Stimulated activated naive B cell treated with anti-CD40 and anti-IgM and Interleukin-4, amounts not matched to agents 10 μg/mL and 1 μg/mL and 100 μg/mL, for 72 hours (primary cell): ENCODE measurements around the gene NTN1.

Experiments
- ATAC-seq, 2 donors: fragments of 150-1000 bp; cut with Tn5 transposase; replicated peaks; 2 replicates each; pipeline ENCODE4 v1.10.0; 2021; ENCODE audit warnings: moderate library complexity in 1 of 2
- DNase-seq: peaks from one replicate; pipeline ENCODE4 v3.0.0; 2021
- H3K27ac Mint-ChIP-seq: one replicate; pipeline ENCODE4 v1.8.0; 2022; ENCODE audit warnings: mild to moderate bottlenecking, mixed read lengths
- H3K27me3 Mint-ChIP-seq, 2 donors: one replicate each; pipeline ENCODE4 v1.8.0; 2022; ENCODE audit warnings: mixed read lengths in 2 of 2
- H3K36me3 Mint-ChIP-seq, 2 donors: one replicate each; pipeline ENCODE4 v1.8.0; 2022; ENCODE audit warnings: mixed read lengths in 2 of 2, mild to moderate bottlenecking in 1 of 2
- H3K4me1 Mint-ChIP-seq, 2 donors: one replicate each; pipeline ENCODE4 v1.8.0; 2022; ENCODE audit warnings: mixed read lengths in 2 of 2, mild to moderate bottlenecking in 1 of 2
- H3K4me3 Mint-ChIP-seq, 2 donors: one replicate each; pipeline ENCODE4 v1.8.0; 2022; ENCODE audit warnings: mild to moderate bottlenecking in 2 of 2, mixed read lengths in 2 of 2, moderate library complexity in 1 of 2
- H3K9me3 Mint-ChIP-seq, 2 donors: one replicate each; pipeline ENCODE4 v1.8.0; 2022; ENCODE audit warnings: mixed read lengths in 2 of 2, mild to moderate bottlenecking in 1 of 2

NTN1 gene

GRCh38 chr17:8997994-8998628 is 23.2 kb upstream of the NTN1 start:
- peak; percentile 60 to 72 for ATAC-seq
- peak; percentile 71 for DNase-seq
- Mint-ChIP-seq H3K27me3 (peaks cover 13 to 25% of the 10 kb centered on the region in 2 donors), H3K4me3 (no peak overlapping the region), H3K9me3 (peaks cover 0 to 2% of the 10 kb centered on the region in 2 donors), H3K36me3 (no peaks in the 10 kb centered on the region), H3K27ac (no peak overlapping the region), H3K4me1 (peaks cover 21 to 32% of the 10 kb centered on the region in 2 donors)

GRCh38 chr17:9001559-9001958 is 19.8 kb upstream of the NTN1 start:
- Mint-ChIP-seq H3K27me3 (peaks cover 32 to 55% of the 10 kb centered on the region in 2 donors), H3K27ac (peak overlapping the region; percentile 1), H3K4me1 (peaks cover 18 to 37% of the 10 kb centered on the region in 2 donors), H3K9me3 (no peaks in the 10 kb centered on the region), H3K36me3 (peaks cover 2 to 6% of the 10 kb centered on the region in 2 donors), H3K4me3 (peak overlapping the region; percentile 11 to 51)
- peak; percentile 58 to 59 for ATAC-seq
- DNase-seq = no peak

GRCh38 chr17:9002227-9002605 is 19.1 kb upstream of the NTN1 start:
- Mint-ChIP-seq H3K27me3 (peaks cover 36 to 62% of the 10 kb centered on the region in 2 donors), H3K4me3 (peak overlapping the region; percentile 71 to 72), H3K36me3 (peaks cover 2 to 6% of the 10 kb centered on the region in 2 donors), H3K9me3 (no peaks in the 10 kb centered on the region), H3K27ac (peak overlapping the region; percentile 86), H3K4me1 (peaks cover 18 to 37% of the 10 kb centered on the region in 2 donors)
- no peak for DNase-seq
- no peak for ATAC-seq

GRCh38 chr17:9002606-9003354 is 18.5 kb upstream of the NTN1 start:
- peaks cover 18 to 37% of the 10 kb centered on the region in 2 donors for H3K4me1 Mint-ChIP-seq
- peaks cover 2 to 6% of the 10 kb centered on the region in 2 donors for H3K36me3 Mint-ChIP-seq
- DNase-seq (no peak), ATAC-seq (peak; percentile 64 to 72)
- H3K27me3 Mint-ChIP-seq = peaks cover 42 to 67% of the 10 kb centered on the region in 2 donors
- no peaks in the 10 kb centered on the region for H3K9me3 Mint-ChIP-seq
- H3K27ac Mint-ChIP-seq = peak overlapping the region; percentile 86
- peak overlapping the region; percentile 71 to 72 for H3K4me3 Mint-ChIP-seq

- no peak overlapping the region for H3K27ac Mint-ChIP-seq
- peak overlapping the region; percentile 69 to 80 for H3K4me3 Mint-ChIP-seq
- H3K4me1 Mint-ChIP-seq = peaks cover 18 to 37% of the 10 kb centered on the region in 2 donors
- peaks cover 2 to 6% of the 10 kb centered on the region in 2 donors for H3K36me3 Mint-ChIP-seq
- DNase-seq (no peak), ATAC-seq (peak; percentile 14 to 16)
- no peaks in the 10 kb centered on the region for H3K9me3 Mint-ChIP-seq
- H3K27me3 Mint-ChIP-seq = peaks cover 44 to 74% of the 10 kb centered on the region in 2 donors
These were observed 17.8 kb upstream of the NTN1 start for GRCh38 chr17:9003355-9004131.

GRCh38 chr17:9004132-9004960 is 17.0 kb upstream of the NTN1 start:
- DNase-seq (no peak), ATAC-seq (no peak)
- Mint-ChIP-seq H3K36me3 (peaks cover 2 to 6% of the 10 kb centered on the region in 2 donors), H3K27ac (no peak overlapping the region), H3K4me3 (peak overlapping the region; percentile 69 to 80), H3K9me3 (no peaks in the 10 kb centered on the region), H3K4me1 (peaks cover 18 to 37% of the 10 kb centered on the region in 2 donors), H3K27me3 (peaks cover 51 to 82% of the 10 kb centered on the region in 2 donors)

- Mint-ChIP-seq H3K4me3 (peak overlapping the region in 1 of 2 donors; percentile 53), H3K9me3 (no peaks in the 10 kb centered on the region), H3K27ac (no peak overlapping the region), H3K4me1 (peaks cover 18 to 37% of the 10 kb centered on the region in 2 donors), H3K27me3 (peaks cover 57 to 88% of the 10 kb centered on the region in 2 donors), H3K36me3 (peaks cover 2 to 6% of the 10 kb centered on the region in 2 donors)
- no peak for DNase-seq
- ATAC-seq = no peak
These were observed 16.4 kb upstream of the NTN1 start for GRCh38 chr17:9004961-9005285.

GRCh38 chr17:9006175-9006767 is 15.0 kb upstream of the NTN1 start:
- Mint-ChIP-seq H3K4me1 (peaks cover 18 to 33% of the 10 kb centered on the region in 2 donors), H3K36me3 (peaks cover 2 to 6% of the 10 kb centered on the region in 2 donors), H3K27ac (no peak overlapping the region), H3K27me3 (peaks cover 65 to 93% of the 10 kb centered on the region in 2 donors), H3K4me3 (no peak overlapping the region), H3K9me3 (no peaks in the 10 kb centered on the region)
- DNase-seq = no peak
- no peak for ATAC-seq

GRCh38 chr17:9007052-9007714 is 14.1 kb upstream of the NTN1 start:
- H3K27ac Mint-ChIP-seq = no peak overlapping the region
- DNase-seq = no peak
- no peaks in the 10 kb centered on the region for H3K9me3 Mint-ChIP-seq
- peaks cover 61 to 90% of the 10 kb centered on the region in 2 donors for H3K27me3 Mint-ChIP-seq
- H3K4me1 Mint-ChIP-seq = peaks cover 11 to 24% of the 10 kb centered on the region in 2 donors
- no peak for ATAC-seq
- peaks cover 2 to 6% of the 10 kb centered on the region in 2 donors for H3K36me3 Mint-ChIP-seq
- H3K4me3 Mint-ChIP-seq = no peak overlapping the region

- DNase-seq = no peak
- Mint-ChIP-seq H3K4me1 (peaks cover 2 to 12% of the 10 kb centered on the region in 2 donors), H3K9me3 (no peaks in the 10 kb centered on the region), H3K27ac (no peak overlapping the region), H3K27me3 (peaks cover 66 to 96% of the 10 kb centered on the region in 2 donors), H3K4me3 (no peak overlapping the region), H3K36me3 (peaks cover 2 to 6% of the 10 kb centered on the region in 2 donors)
- no peak for ATAC-seq
These were observed 12.2 kb upstream of the NTN1 start for GRCh38 chr17:9009096-9009495.

GRCh38 chr17:9009737-9010136 is 11.6 kb upstream of the NTN1 start:
- no peak overlapping the region for H3K4me3 Mint-ChIP-seq
- ATAC-seq = no peak
- no peak overlapping the region for H3K27ac Mint-ChIP-seq
- no peak for DNase-seq
- H3K9me3 Mint-ChIP-seq = no peaks in the 10 kb centered on the region
- H3K27me3 Mint-ChIP-seq = peaks cover 65 to 96% of the 10 kb centered on the region in 2 donors
- peaks cover 2 to 5% of the 10 kb centered on the region in 2 donors for H3K4me1 Mint-ChIP-seq
- H3K36me3 Mint-ChIP-seq = peaks cover 2 to 6% of the 10 kb centered on the region in 2 donors

GRCh38 chr17:9011001-9011400 is 10.3 kb upstream of the NTN1 start:
- Mint-ChIP-seq H3K27ac (no peak overlapping the region), H3K4me3 (no peak overlapping the region), H3K36me3 (no peaks in the 10 kb centered on the region), H3K9me3 (no peaks in the 10 kb centered on the region), H3K4me1 (no peaks in the 10 kb centered on the region), H3K27me3 (peaks cover 52 to 85% of the 10 kb centered on the region in 2 donors)
- ATAC-seq (no peak), DNase-seq (no peak)
